SK-MEL-5 (cell line): ENCODE measurements around the gene ACP7. TPM values are rescaled to one million over a fixed set of nuclear protein-coding genes. Genes with fewer than 3 reads are reported as not detected.
"Not testable (repeated sequence)": the region's sequence is repeated elsewhere in the genome, so short reads cannot be mapped to it uniquely, and the experiment has no call there.

Experiments
- DNase-seq: peaks from one replicate; pipeline ENCODE4 v3.0.0-alpha.2; 2016; ENCODE audit warnings: low read depth, low spot score
- in situ Hi-C: cut with HindIII; loops from 2 replicates; pipeline ENCODE4 v1.10.0; 2016; ENCODE audit warnings: low sequenced_read_pairs, high pct_unique_total_duplicates, low pct_unique_long_range_greater_than_20kb
- total RNA-seq: library from RNA; depleted of rRNA; stranded (reverse); fragments of >200 nt; shearing (Covaris generic); gene quantifications from 2 replicates; pipeline ENCODE4 v1.2.3, GENCODE V29; 2014

Gene ACP7
- total RNA-seq, 1 experiment from 2014 or later = 0.05 TPM

DNA sequence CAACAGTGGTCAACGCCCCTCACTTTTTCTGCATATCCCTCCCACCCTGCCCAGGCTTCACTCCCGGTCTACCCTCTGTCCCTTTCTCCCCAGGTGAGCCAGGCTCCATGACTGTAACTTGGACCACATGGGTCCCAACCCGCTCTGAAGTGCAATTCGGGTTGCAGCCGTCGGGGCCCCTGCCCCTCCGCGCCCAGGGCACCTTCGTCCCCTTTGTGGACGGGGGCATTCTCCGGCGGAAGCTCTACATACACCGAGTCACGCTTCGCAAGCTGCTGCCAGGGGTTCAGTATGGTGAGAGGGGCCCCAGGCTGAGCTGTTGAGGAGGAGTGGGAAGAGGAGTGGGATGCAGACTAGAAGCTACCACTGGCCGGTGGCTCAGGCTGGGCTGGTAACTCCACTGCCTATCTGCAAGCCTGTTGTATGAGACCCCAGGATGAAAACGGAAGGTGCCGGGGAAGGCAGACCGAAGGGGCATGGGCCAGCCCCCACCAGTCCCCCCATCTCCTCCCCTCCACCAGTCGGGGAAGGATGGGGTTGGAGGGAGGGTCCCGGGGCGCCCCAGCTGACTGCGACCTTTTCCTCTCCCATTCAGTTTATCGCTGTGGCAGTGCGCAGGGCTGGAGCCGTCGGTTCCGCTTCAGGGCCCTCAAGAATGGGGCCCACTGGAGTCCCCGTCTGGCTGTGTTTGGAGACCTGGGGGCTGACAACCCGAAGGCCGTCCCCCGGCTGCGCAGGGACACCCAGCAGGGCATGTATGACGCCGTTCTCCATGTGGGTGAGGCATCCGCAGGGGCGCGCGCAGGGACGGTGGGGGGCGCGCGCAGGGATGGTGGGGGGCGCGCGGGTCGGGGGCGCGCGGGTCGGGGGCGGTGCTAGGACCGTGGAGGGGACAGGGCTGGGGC lies 14.4 kb downstream of the ACP7 start:
- in situ Hi-C loops = no loop called here
- no peak for DNase-seq

- in situ Hi-C loops = no loop called here
- no peak for DNase-seq
These were observed 15.2 kb downstream of the ACP7 start for GRCh38 chr19:39099341-39099740.

- in situ Hi-C loops = no loop called here
- DNase-seq = no peak
These were observed 16.5 kb downstream of the ACP7 start for GRCh38 chr19:39100500-39101166.

- no peak for DNase-seq
- in situ Hi-C loops = no loop called here
These were observed 19.0 kb downstream of the ACP7 start for GRCh38 chr19:39103151-39103550.

- peak; percentile 66 for DNase-seq
- in situ Hi-C loops = no loop called here
These were observed 20.0 kb downstream of the ACP7 start for GRCh38 chr19:39104186-39104596.

- no peak for DNase-seq
These were observed 22.0 kb downstream of the ACP7 start for GRCh38 chr19:39106194-39106593.

GRCh38 chr19:39109641-39110040 lies 25.5 kb downstream of the ACP7 start:
- in situ Hi-C loops = no loop called here
- DNase-seq = peak; percentile 28

More at GRCh38 chr19:39106194-39106593, 22.0 kb downstream of the ACP7 start:
- in situ Hi-C loops = no loop called here

- DNase-seq = peak; percentile 62
- in situ Hi-C loops = no loop called here
These were observed 26.2 kb downstream of the ACP7 start for GRCh38 chr19:39110263-39110967.

- in situ Hi-C loops = no loop called here
- no peak for DNase-seq
These were observed 27.5 kb downstream of the ACP7 start for GRCh38 chr19:39111593-39112199.

DNA sequence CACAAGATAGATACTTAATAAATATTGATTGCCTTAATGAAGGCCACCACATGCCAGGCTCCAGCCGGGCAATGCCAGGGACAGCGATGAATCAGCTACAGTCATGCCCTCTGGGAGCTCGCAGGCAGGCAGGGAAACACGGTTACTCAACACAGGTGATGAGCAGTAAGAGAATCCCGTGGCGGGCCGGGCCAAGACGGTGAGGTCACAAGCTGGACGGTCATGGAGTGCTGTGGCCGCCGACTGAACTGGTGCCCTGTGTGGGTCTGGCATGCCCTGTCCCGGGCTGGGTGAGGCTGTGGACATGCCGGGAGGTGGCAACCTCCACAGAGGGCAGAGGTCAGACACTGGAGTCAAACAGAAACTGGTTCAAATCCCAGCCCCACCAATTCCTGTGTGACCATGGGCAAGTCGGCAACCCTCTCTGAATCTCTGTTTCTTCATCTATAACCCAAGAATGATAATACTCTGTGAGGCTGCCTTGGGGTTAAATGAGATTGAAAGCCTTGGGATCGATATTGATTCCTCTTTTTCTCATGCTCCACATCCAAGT lies 28.2 kb downstream of the ACP7 start:
- DNase-seq = no peak
- in situ Hi-C loops = no loop called here

- DNase-seq = no peak
- in situ Hi-C loops = no loop called here
These were observed 29.0 kb downstream of the ACP7 start for GRCh38 chr19:39113199-39113598.

DNA sequence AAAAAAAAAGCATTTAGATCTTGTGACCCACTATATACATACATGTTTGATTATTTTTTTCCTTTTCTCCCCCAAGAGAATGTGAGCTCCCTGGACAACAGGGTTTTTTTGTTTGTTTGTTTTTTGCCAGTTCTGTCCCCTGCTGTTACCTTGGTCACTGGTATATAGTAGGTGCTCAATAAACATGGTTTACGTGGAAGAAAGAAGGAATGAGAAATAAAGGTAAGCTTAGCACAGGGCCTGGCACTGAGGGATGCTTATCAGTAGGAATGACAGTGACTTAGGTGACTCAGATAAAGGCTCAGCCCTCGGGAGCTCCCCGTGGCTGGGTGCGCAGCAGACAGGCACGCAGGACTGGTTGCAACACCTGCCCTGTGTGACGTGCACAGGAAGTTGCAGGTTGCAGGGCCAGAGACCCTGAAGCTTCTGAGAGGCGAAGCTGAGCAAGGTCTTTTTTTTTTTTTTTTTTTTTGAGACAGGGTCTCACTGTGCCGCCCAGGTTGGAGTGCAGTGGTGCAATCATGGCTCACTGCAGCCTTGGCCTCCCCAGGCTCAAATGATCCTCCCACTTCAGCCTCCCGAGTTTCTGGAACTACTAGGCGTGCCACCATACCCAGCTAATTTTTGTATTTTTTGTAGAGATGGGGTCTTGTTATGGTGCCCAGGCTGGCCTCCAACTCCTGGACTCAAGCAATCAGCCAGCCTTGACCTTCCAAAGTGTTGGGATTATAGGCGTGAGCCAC lies 31.1 kb downstream of the ACP7 start:
- in situ Hi-C loops = no loop called here
- DNase-seq = no peak

DNA sequence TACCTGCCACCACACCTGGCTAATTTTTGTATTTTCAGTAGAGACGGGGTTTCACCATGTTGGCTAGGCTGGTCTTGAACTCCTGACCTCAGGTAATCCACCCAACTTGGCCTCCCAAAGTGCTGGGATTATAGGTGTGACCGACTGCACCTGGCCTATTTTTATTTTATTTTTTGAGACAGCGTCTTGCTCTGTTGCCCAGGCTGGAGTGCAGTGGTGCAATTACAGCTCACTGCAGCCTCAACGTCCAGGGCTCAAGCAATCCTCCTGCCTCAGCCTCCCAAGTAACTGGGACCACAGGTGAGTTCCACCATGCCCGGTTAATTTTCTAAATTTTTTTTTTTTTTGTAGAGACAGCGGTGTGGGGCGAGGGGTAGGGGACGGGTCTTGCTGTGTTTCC lies 32.9 kb downstream of the ACP7 start:
- in situ Hi-C loops, DNase-seq: not testable (repeated sequence)

DNA sequence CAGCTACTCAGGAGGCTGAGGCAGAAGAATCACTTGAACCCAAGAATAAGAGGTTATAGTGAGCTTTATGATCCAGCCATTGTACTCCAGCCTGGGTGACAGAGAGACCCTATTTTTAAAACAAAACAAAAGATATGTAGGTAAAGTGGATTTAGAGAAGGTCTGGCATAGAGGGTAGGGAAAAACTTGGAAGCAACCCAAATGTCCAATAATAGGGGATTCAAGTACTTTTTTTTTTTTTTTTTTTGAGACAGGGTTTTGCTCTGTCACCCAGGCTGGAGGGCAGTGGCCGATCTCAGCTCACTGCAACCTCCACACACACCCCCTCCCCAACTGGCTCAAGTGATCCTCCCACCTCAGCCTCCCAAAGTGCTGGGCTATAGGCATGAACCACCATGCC lies 35.7 kb downstream of the ACP7 start:
- DNase-seq = no peak
- in situ Hi-C loops = no loop called here

GRCh38 chr19:39122934-39123731 lies 39.0 kb downstream of the ACP7 start:
- in situ Hi-C loops = no loop called here
- DNase-seq = no peak

- in situ Hi-C loops = no loop called here
- no peak for DNase-seq
These were observed 40.1 kb downstream of the ACP7 start for GRCh38 chr19:39124136-39124764.
